ENCODE measurements around the gene ABCB1.

Gene ABCB1

DNA sequence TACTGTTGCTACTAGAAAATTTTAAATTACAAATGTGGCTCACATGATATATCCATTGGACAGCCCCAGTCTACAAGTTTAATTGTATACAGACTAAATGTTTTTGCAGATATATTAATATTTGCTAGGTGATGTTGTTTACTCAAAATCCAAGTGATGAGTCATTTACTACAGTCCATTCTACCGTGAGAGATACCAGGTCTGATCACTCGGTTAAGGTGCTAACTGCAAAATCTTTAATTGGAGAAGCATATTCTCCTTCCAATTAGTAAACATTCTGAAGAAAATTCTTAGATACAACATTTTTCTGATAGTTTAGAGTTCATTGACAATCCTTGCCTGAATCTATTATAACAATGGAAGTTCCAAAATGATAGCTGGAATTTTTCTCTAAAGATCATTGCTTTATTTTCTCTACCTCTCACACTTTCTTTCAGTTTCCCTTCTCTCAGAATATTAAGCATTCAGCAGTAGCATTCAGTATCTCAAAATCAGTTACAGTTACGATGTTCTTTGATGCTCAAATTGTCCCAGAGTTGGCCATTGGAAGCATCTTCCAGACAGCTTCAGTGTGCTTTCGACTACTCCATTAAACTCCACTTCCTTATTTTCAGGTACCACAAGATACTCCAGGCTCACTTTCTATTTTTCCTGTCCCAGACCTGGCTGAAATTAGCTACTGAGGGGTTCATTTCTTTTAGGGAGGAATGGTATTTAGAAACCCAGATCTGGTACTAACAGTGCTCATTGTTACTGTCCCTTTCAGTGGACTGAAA, 2.3 kb downstream of the ABCB1 start:
- TF ChIP-seq, protein P1, sequence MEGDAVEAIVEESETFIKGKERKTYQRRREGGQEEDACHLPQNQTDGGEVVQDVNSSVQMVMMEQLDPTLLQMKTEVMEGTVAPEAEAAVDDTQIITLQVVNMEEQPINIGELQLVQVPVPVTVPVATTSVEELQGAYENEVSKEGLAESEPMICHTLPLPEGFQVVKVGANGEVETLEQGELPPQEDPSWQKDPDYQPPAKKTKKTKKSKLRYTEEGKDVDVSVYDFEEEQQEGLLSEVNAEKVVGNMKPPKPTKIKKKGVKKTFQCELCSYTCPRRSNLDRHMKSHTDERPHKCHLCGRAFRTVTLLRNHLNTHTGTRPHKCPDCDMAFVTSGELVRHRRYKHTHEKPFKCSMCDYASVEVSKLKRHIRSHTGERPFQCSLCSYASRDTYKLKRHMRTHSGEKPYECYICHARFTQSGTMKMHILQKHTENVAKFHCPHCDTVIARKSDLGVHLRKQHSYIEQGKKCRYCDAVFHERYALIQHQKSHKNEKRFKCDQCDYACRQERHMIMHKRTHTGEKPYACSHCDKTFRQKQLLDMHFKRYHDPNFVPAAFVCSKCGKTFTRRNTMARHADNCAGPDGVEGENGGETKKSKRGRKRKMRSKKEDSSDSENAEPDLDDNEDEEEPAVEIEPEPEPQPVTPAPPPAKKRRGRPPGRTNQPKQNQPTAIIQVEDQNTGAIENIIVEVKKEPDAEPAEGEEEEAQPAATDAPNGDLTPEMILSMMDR (conservative IDR thresholded peaks at IDR 0.05; ENCODE audit: low read depth): no peak
- no peak for DNase-seq (ENCODE audit: low spot score)
- CTCF ChIA-PET: interaction anchor here (0.6 kb wide), 1 partner anchor 12 kb away, joined by 3 read pairs; no protein-coding TSS in a partner anchor
- H3K27ac ChIP-seq: no peak overlapping the region
- POLR2A ChIA-PET (ENCODE audit: low non-redundant PET): no interaction called here

DNA sequence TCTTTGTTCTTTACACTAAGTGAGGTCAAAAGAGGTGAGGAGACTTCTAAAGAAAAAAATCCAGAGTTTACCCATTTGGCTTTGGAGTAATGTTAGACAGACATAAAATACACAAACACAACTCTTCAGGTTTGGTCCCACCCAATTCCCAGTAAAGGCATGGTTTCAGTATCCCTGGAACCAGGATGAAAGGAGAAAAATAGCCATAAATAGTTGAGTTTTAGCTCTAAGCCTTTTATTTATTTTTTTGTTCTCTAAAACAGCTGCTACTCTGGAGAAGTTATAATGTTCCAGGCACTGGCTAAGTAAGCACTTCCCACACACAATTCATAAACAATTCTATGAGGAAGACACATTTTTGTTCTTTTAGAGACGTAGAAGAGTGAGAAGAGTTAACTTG, 4.0 kb downstream of the ABCB1 start:
- no peak for DNase-seq (ENCODE audit: low spot score)
- POLR2A ChIA-PET (ENCODE audit: low non-redundant PET): no interaction called here
- H3K27ac ChIP-seq: no peak overlapping the region
- CTCF ChIA-PET: interaction anchor here (0.6 kb wide), 1 partner anchor 93 kb away, joined by 3 read pairs; no protein-coding TSS in a partner anchor
- TF ChIP-seq, protein P1 (conservative IDR thresholded peaks at IDR 0.05; ENCODE audit: low read depth): no peak

DNA sequence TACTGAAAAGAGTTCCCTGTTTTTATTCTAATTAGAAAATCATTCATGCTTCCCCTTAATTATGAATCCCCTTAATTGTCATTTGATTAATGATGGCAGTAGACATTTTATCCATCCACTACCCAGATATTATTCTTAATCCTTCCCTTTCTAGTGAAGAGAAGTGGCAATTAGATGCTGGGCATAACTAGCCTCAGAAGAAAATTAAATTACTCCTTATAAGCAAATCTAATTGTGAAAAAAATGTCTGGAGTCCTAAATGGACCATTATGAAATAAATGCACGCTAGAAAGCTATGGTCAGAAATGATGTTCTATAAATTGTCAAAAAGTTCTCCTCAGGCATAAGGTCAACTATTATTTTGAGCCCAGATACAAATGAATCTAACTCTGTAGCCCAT, 4.5 kb downstream of the ABCB1 start:
- TF ChIP-seq, protein P1 (conservative IDR thresholded peaks at IDR 0.05; ENCODE audit: low read depth): no peak
- ChIA-PET POLR2A (ENCODE audit: low non-redundant PET) (no interaction called here), CTCF (no interaction called here)
- no peak overlapping the region for H3K27ac ChIP-seq
- DNase-seq (ENCODE audit: low spot score): no peak

DNA sequence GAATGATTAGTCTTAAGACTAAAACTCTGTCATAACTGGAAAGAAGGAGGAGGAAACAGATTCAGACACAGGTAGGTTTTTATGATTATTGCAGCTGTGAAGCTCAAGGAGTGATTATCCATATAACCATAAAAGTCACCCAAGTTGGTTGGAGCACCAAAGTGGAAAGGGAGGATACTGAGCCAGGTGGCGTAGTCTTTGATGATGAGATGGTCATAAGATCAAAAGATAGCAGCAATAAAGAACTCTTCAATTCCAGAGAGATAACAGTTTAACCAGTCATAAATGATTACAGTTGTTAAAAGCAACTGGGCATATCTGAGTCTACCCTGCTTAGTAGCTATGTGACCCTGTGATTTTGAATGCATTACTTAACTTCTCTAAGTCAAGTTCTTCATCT, 8.4 kb downstream of the ABCB1 start:
- TF ChIP-seq, protein P1 (conservative IDR thresholded peaks at IDR 0.05; ENCODE audit: low read depth): no peak
- CTCF ChIA-PET: interaction anchor here (0.6 kb wide), 1 partner anchor 240 kb away, joined by 3 read pairs; no protein-coding TSS in a partner anchor
- DNase-seq (ENCODE audit: low spot score): no peak
- H3K27ac ChIP-seq: no peak overlapping the region
- POLR2A ChIA-PET (ENCODE audit: low non-redundant PET): no interaction called here

DNA sequence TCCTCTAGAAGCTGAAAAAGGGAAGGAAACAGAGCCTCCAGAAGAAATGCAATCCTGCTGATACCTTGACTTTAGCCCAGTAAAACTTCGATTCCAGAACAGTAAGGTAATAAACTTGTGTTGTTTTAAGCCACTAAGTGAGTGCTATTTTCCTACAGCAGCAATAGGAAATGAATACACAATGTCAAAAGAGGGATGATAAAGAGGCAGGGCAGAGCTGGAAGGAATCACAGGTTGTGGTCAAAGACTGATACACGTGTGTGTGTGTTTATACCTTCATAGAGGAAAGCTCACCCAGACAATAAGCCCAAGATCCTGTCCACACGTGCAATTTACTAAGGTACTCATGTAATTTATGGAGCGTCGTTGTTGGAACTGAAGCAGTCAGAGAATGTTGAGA, 9.5 kb downstream of the ABCB1 start:
- TF ChIP-seq, protein P1 (conservative IDR thresholded peaks at IDR 0.05; ENCODE audit: low read depth): no peak
- ChIA-PET POLR2A (ENCODE audit: low non-redundant PET) (no interaction called here), CTCF (interaction anchor here (0.6 kb wide), 1 partner anchor 838 kb away, joined by 3 read pairs; no protein-coding TSS in a partner anchor)
- DNase-seq (ENCODE audit: low spot score): no peak
- H3K27ac ChIP-seq: no peak overlapping the region

DNA sequence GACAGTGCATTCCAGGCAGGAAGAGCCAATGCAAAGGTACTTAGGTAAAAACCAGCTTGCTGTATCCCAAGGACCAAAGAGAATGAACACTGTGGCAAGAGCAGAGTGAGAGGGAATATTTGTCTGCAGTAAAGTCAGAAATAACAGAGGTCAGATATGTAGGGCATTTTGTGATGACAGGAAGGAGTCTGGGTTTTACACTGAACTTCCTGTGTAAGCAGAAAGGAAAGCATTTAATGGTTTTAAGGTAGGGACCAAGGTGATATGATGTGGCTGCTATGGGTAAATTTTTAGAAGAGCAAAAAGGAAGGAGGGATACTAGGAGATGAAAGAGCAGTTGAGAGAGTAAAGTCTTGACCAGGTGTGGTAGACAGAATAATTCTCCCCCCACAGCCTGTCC, 10.1 kb downstream of the ABCB1 start:
- H3K27ac ChIP-seq: no peak overlapping the region
- ChIA-PET POLR2A (ENCODE audit: low non-redundant PET) (no interaction called here), CTCF (no interaction called here)
- no peak for DNase-seq (ENCODE audit: low spot score)
- TF ChIP-seq, protein P1 (conservative IDR thresholded peaks at IDR 0.05; ENCODE audit: low read depth): no peak
